ENCODE results near the gene FHIT. TPM values are rescaled to one million over a fixed set of nuclear protein-coding genes. Genes with fewer than 3 reads are reported as not detected.

FHIT gene
- total RNA-seq, 4 donors from 2014 or later = 4.4 to 10.6 (median 8.4) TPM

GRCh38 chr3:60136601-60137000 is 1114.7 kb downstream of the FHIT start:
- TF ChIP-seq CTCF (IDR thresholded peaks at IDR 0.05; ENCODE audit: low read depth) = no peak

DNA sequence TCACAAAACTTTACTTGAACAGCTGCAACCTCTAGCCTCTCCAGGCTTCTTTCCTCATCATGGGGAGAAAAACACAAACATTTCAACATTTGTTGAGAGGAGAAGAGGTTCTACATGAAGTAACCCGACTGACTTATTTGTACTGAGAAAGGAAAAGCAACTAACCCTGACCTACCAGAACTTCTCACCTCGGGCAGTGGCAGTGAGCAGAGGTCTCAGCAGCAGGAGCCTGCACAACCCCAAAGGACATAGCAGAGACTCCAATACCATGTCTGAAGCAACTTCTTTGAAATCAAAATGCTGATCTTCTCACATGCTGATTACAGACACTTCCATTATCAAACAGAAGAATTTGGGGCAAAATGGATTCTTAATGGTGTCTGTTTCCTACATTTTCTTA is 1115.8 kb downstream of the FHIT start:
- no peak for TF ChIP-seq CTCF (IDR thresholded peaks at IDR 0.05; ENCODE audit: low read depth)

GRCh38 chr3:60133269-60134162 is 1117.7 kb downstream of the FHIT start:
- no peak for TF ChIP-seq CTCF (IDR thresholded peaks at IDR 0.05; ENCODE audit: low read depth)

DNA sequence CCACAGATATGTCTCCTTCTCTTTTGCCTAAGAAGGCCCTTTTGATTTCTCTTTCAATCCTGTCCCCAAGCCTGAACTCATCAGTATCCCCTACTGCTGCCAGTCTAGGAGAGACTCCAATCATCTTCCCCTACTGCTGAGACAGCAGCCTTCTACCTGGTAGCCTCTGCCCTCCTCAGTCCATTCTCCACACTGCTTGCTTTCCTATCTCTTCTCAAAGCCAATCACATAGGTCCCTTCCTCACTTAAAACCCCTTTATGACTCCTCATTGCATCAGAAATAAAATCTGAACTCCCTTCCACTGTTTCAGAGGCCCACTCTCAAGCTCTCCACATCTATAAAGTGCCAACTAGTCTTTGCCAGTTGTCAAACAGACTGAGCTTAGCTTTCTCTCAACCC is 1119.6 kb downstream of the FHIT start:
- no peak for TF ChIP-seq CTCF (IDR thresholded peaks at IDR 0.05; ENCODE audit: low read depth)

GRCh38 chr3:60126511-60127304 is 1124.5 kb downstream of the FHIT start:
- no peak for TF ChIP-seq CTCF (IDR thresholded peaks at IDR 0.05; ENCODE audit: low read depth)

GRCh38 chr3:60125686-60126085 is 1125.6 kb downstream of the FHIT start:
- TF ChIP-seq CTCF (IDR thresholded peaks at IDR 0.05; ENCODE audit: low read depth) = no peak

GRCh38 chr3:60120245-60120644 is 1131.0 kb downstream of the FHIT start:
- TF ChIP-seq CTCF (IDR thresholded peaks at IDR 0.05; ENCODE audit: low read depth) = no peak

All from subcutaneous adipose tissue (tissue), 4 donors.